ENCODE results near the gene FOXJ2.
"Not testable (repeated sequence)": the region's sequence is repeated elsewhere in the genome, so short reads cannot be mapped to it uniquely, and the experiment has no call there.

Gene FOXJ2

GRCh38 chr12:8047842-8048241 is 15.3 kb downstream of the FOXJ2 start:
- peaks cover 82% of the 10 kb centered on the region for H3K36me3 ChIP-seq (ENCODE audit: insufficient read depth, low read length)

GRCh38 chr12:8048906-8049305 is 16.4 kb downstream of the FOXJ2 start:
- H3K27ac ChIP-seq (ENCODE audit: low read depth, low read length) = no peak overlapping the region
- peaks cover 83% of the 10 kb centered on the region for H3K36me3 ChIP-seq (ENCODE audit: insufficient read depth, low read length)
- no peaks in the 10 kb centered on the region for H3K27me3 ChIP-seq (ENCODE audit: control insufficient read depth in 1 of 2, insufficient read depth in 2 of 2, low read length in 2 of 2)
- no peak overlapping the region for H3K9ac ChIP-seq (ENCODE audit: low read length)
- no peak overlapping the region for H3K4me3 ChIP-seq (ENCODE audit: low read depth in 1 of 2, low read length in 2 of 2)
- H3K9me3 ChIP-seq (ENCODE audit: low read length) = no peaks in the 10 kb centered on the region
- no peaks in the 10 kb centered on the region for H3K4me1 ChIP-seq (ENCODE audit: insufficient read depth, low read length)

More at GRCh38 chr12:8047842-8048241, 15.3 kb downstream of the FOXJ2 start:
- Histone ChIP-seq H3K27me3 (ENCODE audit: control insufficient read depth in 1 of 2, insufficient read depth in 2 of 2, low read length in 2 of 2) (no peaks in the 10 kb centered on the region), H3K9ac (ENCODE audit: low read length) (no peak overlapping the region), H3K4me1 (ENCODE audit: insufficient read depth, low read length) (no peaks in the 10 kb centered on the region), H3K4me3 (ENCODE audit: low read depth in 1 of 2, low read length in 2 of 2) (no peak overlapping the region), H3K9me3 (ENCODE audit: low read length) (no peaks in the 10 kb centered on the region), H3K27ac (ENCODE audit: low read depth, low read length) (no peak overlapping the region)

GRCh38 chr12:8050600-8051250 is 18.2 kb downstream of the FOXJ2 start:
- no peak overlapping the region for H3K4me3 ChIP-seq (ENCODE audit: low read depth in 1 of 2, low read length in 2 of 2)
- H3K9ac ChIP-seq (ENCODE audit: low read length) = no peak overlapping the region
- no peak overlapping the region for H3K27ac ChIP-seq (ENCODE audit: low read depth, low read length)
- no peaks in the 10 kb centered on the region for H3K9me3 ChIP-seq (ENCODE audit: low read length)
- H3K36me3 ChIP-seq (ENCODE audit: insufficient read depth, low read length) = peaks cover 81% of the 10 kb centered on the region
- no peaks in the 10 kb centered on the region for H3K27me3 ChIP-seq (ENCODE audit: control insufficient read depth in 1 of 2, insufficient read depth in 2 of 2, low read length in 2 of 2)
- H3K4me1 ChIP-seq (ENCODE audit: insufficient read depth, low read length) = no peaks in the 10 kb centered on the region

GRCh38 chr12:8052679-8053078 is 20.2 kb downstream of the FOXJ2 start:
- Histone ChIP-seq H3K9ac (ENCODE audit: low read length) (no peak overlapping the region), H3K4me3 (ENCODE audit: low read depth in 1 of 2, low read length in 2 of 2) (no peak overlapping the region), H3K9me3 (ENCODE audit: low read length) (no peaks in the 10 kb centered on the region), H3K27me3 (ENCODE audit: control insufficient read depth in 1 of 2, insufficient read depth in 2 of 2, low read length in 2 of 2) (no peaks in the 10 kb centered on the region), H3K4me1 (ENCODE audit: insufficient read depth, low read length) (no peaks in the 10 kb centered on the region), H3K36me3 (ENCODE audit: insufficient read depth, low read length) (peaks cover 68% of the 10 kb centered on the region), H3K27ac (ENCODE audit: low read depth, low read length) (no peak overlapping the region)

GRCh38 chr12:8054816-8055215 is 22.3 kb downstream of the FOXJ2 start:
- Histone ChIP-seq H3K4me3 (ENCODE audit: low read depth in 1 of 2, low read length in 2 of 2) (no peak overlapping the region), H3K27ac (ENCODE audit: low read depth, low read length) (no peak overlapping the region), H3K9me3 (ENCODE audit: low read length) (no peaks in the 10 kb centered on the region), H3K27me3 (ENCODE audit: control insufficient read depth in 1 of 2, insufficient read depth in 2 of 2, low read length in 2 of 2) (no peaks in the 10 kb centered on the region), H3K9ac (ENCODE audit: low read length) (no peak overlapping the region), H3K36me3 (ENCODE audit: insufficient read depth, low read length) (peaks cover 47% of the 10 kb centered on the region), H3K4me1 (ENCODE audit: insufficient read depth, low read length) (no peaks in the 10 kb centered on the region)

GRCh38 chr12:8057306-8057705 is 24.8 kb downstream of the FOXJ2 start:
- H3K27me3 ChIP-seq (ENCODE audit: control insufficient read depth in 1 of 2, insufficient read depth in 2 of 2, low read length in 2 of 2) = no peaks in the 10 kb centered on the region
- no peaks in the 10 kb centered on the region for H3K4me1 ChIP-seq (ENCODE audit: insufficient read depth, low read length)
- H3K9ac ChIP-seq (ENCODE audit: low read length) = no peak overlapping the region
- no peak overlapping the region for H3K27ac ChIP-seq (ENCODE audit: low read depth, low read length)
- H3K4me3 ChIP-seq (ENCODE audit: low read depth in 1 of 2, low read length in 2 of 2) = no peak overlapping the region
- H3K36me3 ChIP-seq (ENCODE audit: insufficient read depth, low read length) = peaks cover 26% of the 10 kb centered on the region
- H3K9me3 ChIP-seq (ENCODE audit: low read length) = no peaks in the 10 kb centered on the region

GRCh38 chr12:8057839-8058238 is 25.3 kb downstream of the FOXJ2 start:
- Histone ChIP-seq H3K27me3 (ENCODE audit: control insufficient read depth in 1 of 2, insufficient read depth in 2 of 2, low read length in 2 of 2) (no peaks in the 10 kb centered on the region), H3K9me3 (ENCODE audit: low read length) (no peaks in the 10 kb centered on the region), H3K4me1 (ENCODE audit: insufficient read depth, low read length) (no peaks in the 10 kb centered on the region), H3K9ac (ENCODE audit: low read length) (no peak overlapping the region), H3K27ac (ENCODE audit: low read depth, low read length) (no peak overlapping the region), H3K36me3 (ENCODE audit: insufficient read depth, low read length) (peaks cover 21% of the 10 kb centered on the region), H3K4me3 (ENCODE audit: low read depth in 1 of 2, low read length in 2 of 2) (no peak overlapping the region)

GRCh38 chr12:8058506-8058905 is 26.0 kb downstream of the FOXJ2 start:
- Histone ChIP-seq H3K9ac (ENCODE audit: low read length) (no peak overlapping the region), H3K36me3 (ENCODE audit: insufficient read depth, low read length) (peaks cover 15% of the 10 kb centered on the region), H3K27me3 (ENCODE audit: control insufficient read depth in 1 of 2, insufficient read depth in 2 of 2, low read length in 2 of 2) (no peaks in the 10 kb centered on the region), H3K27ac (ENCODE audit: low read depth, low read length) (no peak overlapping the region), H3K4me3 (ENCODE audit: low read depth in 1 of 2, low read length in 2 of 2) (no peak overlapping the region), H3K9me3 (ENCODE audit: low read length) (no peaks in the 10 kb centered on the region), H3K4me1 (ENCODE audit: insufficient read depth, low read length) (no peaks in the 10 kb centered on the region)

- Histone ChIP-seq H3K9ac (ENCODE audit: low read length) (no peak overlapping the region), H3K36me3 (ENCODE audit: insufficient read depth, low read length) (no peaks in the 10 kb centered on the region), H3K4me3 (ENCODE audit: low read depth in 1 of 2, low read length in 2 of 2) (no peak overlapping the region), H3K27ac (ENCODE audit: low read depth, low read length) (no peak overlapping the region), H3K9me3 (ENCODE audit: low read length) (no peaks in the 10 kb centered on the region), H3K27me3 (ENCODE audit: control insufficient read depth in 1 of 2, insufficient read depth in 2 of 2, low read length in 2 of 2) (no peaks in the 10 kb centered on the region), H3K4me1 (ENCODE audit: insufficient read depth, low read length) (no peaks in the 10 kb centered on the region)
These were observed 31.6 kb downstream of the FOXJ2 start for GRCh38 chr12:8064131-8064530.

GRCh38 chr12:8065991-8066594 is 33.6 kb downstream of the FOXJ2 start, which contains the start of gene C3AR1:
Gene C3AR1, minus strand, starts transcription at chr12:8066359. Its CDS starts 6,174 bp downstream, at chr12:8060185.
- Histone ChIP-seq H3K27ac (ENCODE audit: low read depth, low read length) (no peak within 1 kb of the TSS), H3K4me3 (ENCODE audit: low read depth in 1 of 2, low read length in 2 of 2) (no peak within 1 kb of the TSS), H3K27me3 (ENCODE audit: control insufficient read depth in 1 of 2, insufficient read depth in 2 of 2, low read length in 2 of 2) (no peaks in the 10 kb centered on the region), H3K36me3 (ENCODE audit: insufficient read depth, low read length) (no peaks in the 10 kb centered on the region), H3K4me1 (ENCODE audit: insufficient read depth, low read length) (no peaks in the 10 kb centered on the region), H3K9me3 (ENCODE audit: low read length) (no peaks in the 10 kb centered on the region), H3K9ac (ENCODE audit: low read length) (no peak within 1 kb of the TSS)

- no peak overlapping the region for H3K4me3 ChIP-seq (ENCODE audit: low read depth in 1 of 2, low read length in 2 of 2)
- H3K4me1 ChIP-seq (ENCODE audit: insufficient read depth, low read length) = no peaks in the 10 kb centered on the region
- no peaks in the 10 kb centered on the region for H3K27me3 ChIP-seq (ENCODE audit: control insufficient read depth in 1 of 2, insufficient read depth in 2 of 2, low read length in 2 of 2)
- no peaks in the 10 kb centered on the region for H3K36me3 ChIP-seq (ENCODE audit: insufficient read depth, low read length)
- no peak overlapping the region for H3K9ac ChIP-seq (ENCODE audit: low read length)
- no peak overlapping the region for H3K27ac ChIP-seq (ENCODE audit: low read depth, low read length)
- H3K9me3 ChIP-seq (ENCODE audit: low read length) = no peaks in the 10 kb centered on the region
These were observed 37.1 kb downstream of the FOXJ2 start for GRCh38 chr12:8069582-8069981.

- not testable (repeated sequence) for H3K27me3 ChIP-seq (ENCODE audit: control insufficient read depth in 1 of 2, insufficient read depth in 2 of 2, low read length in 2 of 2); H3K9ac ChIP-seq (ENCODE audit: low read length); H3K27ac ChIP-seq (ENCODE audit: low read depth, low read length); H3K36me3 ChIP-seq (ENCODE audit: insufficient read depth, low read length); H3K9me3 ChIP-seq (ENCODE audit: low read length); H3K4me3 ChIP-seq (ENCODE audit: low read depth in 1 of 2, low read length in 2 of 2); H3K4me1 ChIP-seq (ENCODE audit: insufficient read depth, low read length)
These were observed 39.3 kb downstream of the FOXJ2 start for GRCh38 chr12:8071820-8072219.

Measured in muscle layer of colon (tissue), 2 donors.